CD4-positive, alpha-beta T cell treated with Interleukin-2 at 100 ng/mL for 4 hours (primary cell): ENCODE data around the gene APBA2.
"Not testable (repeated sequence)": the region's sequence is repeated elsewhere in the genome, so short reads cannot be mapped to it uniquely, and the experiment has no call there.

Experiments
- DNase-seq: peaks from one replicate; pipeline ENCODE4 v3.0.0-alpha.2; 2020; ENCODE audit warnings: low spot score

APBA2 gene

GRCh38 chr15:29035336-29036285, 149.8 kb downstream of the APBA2 start:
- DNase-seq, result no peak

DNA sequence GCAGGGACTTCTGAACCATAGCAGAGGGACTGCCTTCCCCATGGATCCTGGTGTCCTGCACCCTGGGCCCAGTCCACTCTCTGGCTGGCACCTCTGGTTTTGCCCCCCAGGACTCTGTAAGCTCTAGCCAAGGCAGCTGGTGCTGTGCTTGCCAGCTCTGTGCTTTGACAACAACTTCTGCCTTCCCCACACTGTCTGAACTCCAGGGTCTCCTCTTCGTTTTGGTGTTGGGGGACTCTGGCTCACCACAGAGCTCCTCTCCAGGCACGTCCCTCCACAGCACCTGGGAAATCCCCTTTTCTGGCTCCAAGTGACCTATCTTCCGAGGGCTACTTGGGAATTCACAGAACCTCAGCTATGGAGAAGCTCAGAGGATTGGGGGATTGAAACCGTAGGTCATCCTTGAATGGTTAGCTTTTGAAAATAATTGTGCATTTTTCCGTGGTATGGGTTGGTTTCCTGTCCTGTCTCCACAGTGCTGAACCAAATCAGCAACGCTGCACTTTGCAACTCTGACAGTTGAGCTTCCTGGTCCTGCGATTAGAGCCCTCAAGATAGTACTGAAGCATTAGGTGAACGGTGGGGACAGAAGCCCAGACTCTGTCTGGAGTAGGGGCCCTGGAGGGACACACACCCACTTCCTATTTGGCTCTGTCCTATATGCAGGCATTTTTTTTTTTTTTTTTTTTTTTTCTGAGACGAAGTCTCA, 152.4 kb downstream of the APBA2 start:
- DNase-seq, result no peak

- DNase-seq, result no peak
These were observed 153.9 kb downstream of the APBA2 start for GRCh38 chr15:29039466-29040369.

DNA sequence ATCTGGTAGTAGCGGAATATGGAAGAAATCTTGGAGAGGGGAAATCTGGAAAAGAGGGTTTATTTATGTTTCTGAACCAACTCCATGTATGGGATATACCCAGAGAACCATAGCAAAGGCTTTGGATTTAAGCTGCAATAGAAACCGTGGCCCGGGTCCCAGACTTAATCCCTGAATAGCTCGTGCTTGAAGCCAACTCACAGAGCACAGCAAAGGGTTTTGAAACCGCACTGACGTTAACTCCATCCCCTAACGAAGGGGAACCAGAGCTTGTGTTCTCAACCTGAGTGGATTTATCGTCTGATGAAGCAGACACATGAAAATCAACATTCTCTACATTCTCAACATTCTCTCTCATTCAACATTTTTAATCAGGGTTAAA, 154.6 kb downstream of the APBA2 start:
- no peak for DNase-seq

- DNase-seq, result no peak
These were observed 158.1 kb downstream of the APBA2 start for GRCh38 chr15:29043736-29044502.

GRCh38 chr15:29044503-29044901, 158.7 kb downstream of the APBA2 start:
- DNase-seq, result no peak

DNA sequence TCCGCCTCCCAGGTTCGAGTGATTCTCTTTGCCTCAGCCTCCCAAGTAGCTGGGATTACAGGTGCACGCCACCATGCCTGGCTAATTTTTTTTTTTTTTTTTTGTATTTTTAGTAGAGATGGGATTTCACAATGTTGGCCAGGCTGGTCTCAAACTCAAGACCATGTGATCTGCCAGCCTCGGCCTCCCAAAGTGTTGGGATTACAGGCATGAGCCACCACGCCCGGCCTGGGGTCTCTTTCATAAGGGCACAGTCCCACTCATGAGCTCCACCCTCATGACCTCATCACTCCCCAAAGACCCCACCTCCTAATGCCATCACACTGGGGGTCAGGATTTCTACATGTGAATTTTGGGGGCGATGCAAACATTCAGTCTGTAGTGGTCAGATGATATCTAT, 159.4 kb downstream of the APBA2 start:
- DNase-seq, result not testable (repeated sequence)

DNA sequence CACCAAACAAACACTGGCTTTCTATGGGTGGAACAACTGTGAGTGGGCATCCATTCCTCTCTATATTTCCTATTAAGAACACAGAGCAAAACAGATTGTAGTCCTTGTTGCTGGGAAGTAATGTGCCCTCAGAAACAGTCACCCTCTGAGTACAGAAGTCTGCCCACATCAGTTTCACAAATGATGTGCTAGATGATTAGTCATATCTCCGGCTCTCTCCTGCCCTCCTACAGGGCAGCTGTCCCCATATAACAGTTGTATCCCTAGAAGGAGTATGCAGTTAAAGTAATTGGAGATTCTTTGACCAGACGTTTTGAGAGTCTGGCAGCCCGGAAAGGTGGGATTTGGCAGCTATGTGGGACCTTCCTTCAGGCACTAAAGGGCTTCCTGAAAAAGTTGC, 159.9 kb downstream of the APBA2 start:
- no peak for DNase-seq

GRCh38 chr15:29046281-29046810, 160.6 kb downstream of the APBA2 start:
- DNase-seq, result no peak

GRCh38 chr15:29046977-29047376, 161.2 kb downstream of the APBA2 start:
- DNase-seq, result no peak

DNA sequence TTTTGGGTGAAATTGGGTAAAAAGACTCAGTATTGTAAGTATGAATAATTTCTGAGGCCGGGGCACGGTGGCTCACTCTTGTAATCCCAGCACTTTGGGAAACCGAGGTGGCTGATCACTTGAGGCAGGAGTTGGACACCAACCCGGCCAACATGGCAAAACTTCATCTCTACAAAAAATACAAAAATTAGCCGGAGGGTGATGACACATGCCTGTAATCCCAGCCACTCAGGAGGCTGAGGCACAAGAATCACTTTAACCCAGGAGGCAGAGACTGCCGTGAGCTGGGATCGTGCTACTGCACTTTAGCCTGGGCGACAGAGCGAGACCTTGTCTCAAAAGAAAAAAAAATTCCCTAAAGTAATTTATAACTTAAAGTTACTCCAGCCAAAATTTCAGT, 162.2 kb downstream of the APBA2 start:
- DNase-seq, result no peak

- no peak for DNase-seq
These were observed 165.1 kb downstream of the APBA2 start for GRCh38 chr15:29050870-29051269.

DNA sequence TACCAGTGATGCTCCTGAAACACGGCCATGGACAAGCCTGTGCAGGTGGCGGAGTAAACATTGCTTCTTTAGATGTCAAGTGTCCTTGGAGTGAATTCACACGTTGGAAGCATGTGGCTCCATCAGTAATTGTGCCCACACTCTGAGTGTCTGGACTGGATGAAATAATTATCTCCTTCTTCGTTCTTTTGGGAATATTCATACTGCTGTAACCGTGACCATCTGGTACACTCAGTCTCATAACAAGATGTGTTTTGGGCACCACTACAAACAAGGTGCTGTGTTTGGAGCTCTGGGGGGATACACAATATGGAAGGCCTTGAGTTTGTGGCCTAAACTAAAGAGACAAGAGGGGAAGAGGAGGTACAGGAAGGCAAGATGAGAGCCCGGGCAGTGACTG, 165.6 kb downstream of the APBA2 start:
- no peak for DNase-seq

DNA sequence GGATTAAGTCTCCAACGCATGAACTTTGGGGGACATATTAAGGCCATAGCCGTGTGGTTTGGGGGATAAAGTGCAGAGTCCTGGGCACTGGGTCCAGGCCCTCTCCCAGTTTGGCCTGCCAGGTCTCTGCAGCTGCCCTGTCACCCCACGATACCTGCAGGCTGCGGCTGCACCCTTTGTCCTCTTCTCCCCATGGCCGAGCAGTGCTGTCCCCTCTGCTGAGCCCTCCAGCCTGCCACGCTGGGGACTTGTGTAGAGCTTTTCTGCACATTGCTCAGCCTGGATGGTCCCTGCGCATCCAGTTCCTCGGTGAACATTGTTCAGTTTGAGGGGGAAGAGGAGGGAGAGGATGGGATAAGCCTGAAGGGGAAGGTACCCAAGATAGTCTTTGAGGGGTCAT, 167.2 kb downstream of the APBA2 start:
- DNase-seq, result no peak

DNA sequence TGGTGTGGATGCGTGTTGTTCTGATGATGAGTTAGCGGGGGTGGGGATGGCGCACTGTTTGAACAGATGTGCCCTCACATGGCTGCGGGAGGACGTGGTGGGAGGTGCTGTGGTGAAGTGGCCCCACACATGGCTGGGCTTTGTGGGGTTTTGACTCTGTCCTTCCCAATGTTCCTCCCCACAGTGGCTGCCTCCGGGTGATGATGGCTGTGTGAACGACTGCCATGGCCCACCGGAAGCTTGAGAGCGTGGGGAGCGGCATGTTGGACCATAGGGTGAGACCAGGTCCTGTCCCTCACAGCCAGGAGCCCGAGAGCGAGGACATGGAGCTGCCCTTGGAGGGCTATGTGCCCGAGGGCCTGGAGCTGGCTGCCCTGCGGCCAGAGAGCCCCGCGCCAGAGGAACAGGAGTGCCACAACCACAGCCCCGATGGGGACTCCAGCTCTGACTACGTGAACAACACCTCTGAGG, 167.9 kb downstream of the APBA2 start:
- DNase-seq, result no peak

DNA sequence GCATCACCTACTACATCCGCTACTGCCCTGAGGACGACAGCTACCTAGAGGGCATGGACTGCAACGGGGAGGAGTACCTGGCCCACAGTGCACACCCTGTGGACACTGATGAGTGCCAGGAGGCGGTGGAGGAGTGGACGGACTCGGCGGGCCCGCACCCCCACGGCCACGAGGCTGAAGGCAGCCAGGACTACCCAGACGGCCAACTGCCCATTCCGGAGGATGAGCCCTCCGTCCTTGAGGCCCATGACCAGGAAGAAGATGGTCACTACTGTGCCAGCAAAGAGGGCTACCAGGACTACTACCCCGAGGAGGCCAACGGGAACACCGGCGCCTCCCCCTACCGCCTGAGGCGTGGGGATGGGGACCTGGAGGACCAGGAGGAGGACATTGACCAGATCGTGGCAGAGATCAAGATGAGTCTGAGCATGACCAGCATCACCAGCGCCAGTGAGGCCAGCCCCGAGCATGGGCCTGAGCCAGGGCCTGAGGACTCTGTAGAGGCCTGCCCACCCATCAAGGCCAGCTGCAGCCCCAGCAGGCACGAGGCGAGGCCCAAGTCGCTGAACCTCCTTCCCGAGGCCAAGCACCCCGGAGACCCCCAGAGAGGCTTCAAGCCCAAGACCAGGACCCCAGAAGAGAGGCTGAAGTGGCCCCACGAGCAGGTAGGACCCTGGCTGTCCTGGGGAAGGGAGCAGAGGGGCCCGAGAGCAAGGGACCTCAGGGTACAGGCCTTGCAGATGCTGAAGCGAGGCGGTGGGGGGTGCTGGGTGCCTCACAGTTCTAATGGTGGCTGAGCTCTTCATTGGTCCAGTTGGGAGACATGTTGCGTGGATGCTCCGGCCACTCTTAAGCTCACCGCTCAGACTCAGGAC, 168.6 kb downstream of the APBA2 start:
- no peak for DNase-seq

DNA sequence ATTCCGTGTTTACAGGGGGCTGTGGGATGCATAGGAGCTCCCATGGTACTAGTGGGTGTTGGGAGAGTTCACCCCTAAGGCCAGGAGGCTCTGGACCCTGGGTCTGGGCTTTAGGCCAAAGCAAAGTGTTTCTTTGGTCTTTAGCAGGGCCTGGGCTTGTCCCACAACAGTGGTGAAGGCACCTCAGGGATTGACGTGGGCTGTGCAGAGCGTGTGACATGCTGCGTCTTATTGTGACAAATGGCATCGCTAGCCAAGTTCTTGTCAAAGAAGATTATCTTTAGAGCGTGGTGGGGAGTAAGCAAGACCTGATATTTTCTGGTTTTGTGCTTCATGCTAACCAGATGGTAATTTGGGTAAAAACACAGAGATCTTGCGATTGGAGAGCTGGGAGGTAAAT, 170.1 kb downstream of the APBA2 start:
- DNase-seq, result no peak

DNA sequence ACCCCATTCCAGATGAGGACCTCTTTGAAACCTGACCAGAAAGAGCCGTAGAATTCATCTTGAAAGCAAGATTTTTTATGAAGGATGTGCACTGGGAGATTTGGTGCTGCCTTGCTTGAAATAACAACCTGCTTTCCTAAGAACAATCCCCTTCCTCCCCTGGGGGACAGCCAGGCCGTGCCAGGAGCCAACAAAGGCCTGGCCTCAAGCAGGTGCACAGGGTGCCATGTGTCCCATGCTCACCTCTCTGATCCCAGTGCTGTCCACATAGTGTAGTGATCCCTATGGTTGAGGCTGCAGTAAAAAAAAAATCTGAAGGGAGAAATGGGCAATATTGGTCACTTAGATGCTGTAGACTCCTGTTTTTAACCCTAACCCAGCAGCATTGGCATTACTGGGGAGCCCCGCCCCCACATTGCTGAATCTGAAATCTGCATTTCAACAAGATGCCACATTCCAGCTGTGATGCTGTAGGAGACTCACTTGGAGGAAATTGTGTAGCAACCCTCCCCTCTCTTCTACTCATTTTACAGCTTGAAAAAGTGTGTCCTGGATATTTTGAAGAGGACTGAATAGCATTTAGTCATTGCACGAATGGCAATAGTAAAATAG, 171.2 kb downstream of the APBA2 start:
- DNase-seq, result no peak

DNA sequence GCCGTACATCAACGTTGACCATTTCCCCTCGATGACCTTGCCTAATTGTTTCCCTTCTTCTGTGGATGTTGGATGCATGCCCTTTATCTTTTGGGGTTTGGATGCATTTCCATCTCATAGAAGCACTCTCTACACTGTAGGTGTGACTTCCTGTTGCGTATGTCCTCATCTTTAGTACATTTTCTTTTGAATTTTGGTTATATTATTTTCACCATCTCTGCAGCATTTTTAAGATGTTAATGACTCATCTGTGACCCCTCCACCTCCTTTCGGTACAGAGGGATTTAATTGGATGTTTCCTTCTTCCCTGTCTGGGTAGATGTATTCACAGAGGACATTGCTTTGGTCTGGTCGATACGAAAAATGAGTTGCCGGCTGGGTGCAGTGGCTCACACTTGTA, 172.1 kb downstream of the APBA2 start:
- DNase-seq, result no peak
